Fibroblast of pulmonary artery (primary cell): ENCODE measurements around the gene PAQR5.
A peak's percentile ranks its signal among the peaks of the same experiment; 100 is the strongest.

Experiments used
- DNase-seq: peaks from one replicate; pipeline ENCODE4 v3.0.0-alpha.2; 2010; ENCODE audit warnings: low read depth
- H3K4me3 ChIP-seq: replicated peaks from 2 replicates; pipeline ENCODE4 v1.5.1; 2011; ENCODE audit warnings: low read depth, mild to moderate bottlenecking, control low read depth, low read length, moderate library complexity
- TF ChIP-seq, protein P1 (sequence below): IDR thresholded peaks from 2 replicates; pipeline ENCODE4 v1.5.1; 2011; ENCODE audit warnings: mild to moderate bottlenecking, control low read depth, low read length, inconsistent platforms; ENCODE audit errors: missing control alignments

The PAQR5 gene

GRCh38 chr15:69417581-69417980 is 118.9 kb downstream of the PAQR5 start:
- H3K4me3 ChIP-seq = no peak overlapping the region
- TF ChIP-seq, protein P1, sequence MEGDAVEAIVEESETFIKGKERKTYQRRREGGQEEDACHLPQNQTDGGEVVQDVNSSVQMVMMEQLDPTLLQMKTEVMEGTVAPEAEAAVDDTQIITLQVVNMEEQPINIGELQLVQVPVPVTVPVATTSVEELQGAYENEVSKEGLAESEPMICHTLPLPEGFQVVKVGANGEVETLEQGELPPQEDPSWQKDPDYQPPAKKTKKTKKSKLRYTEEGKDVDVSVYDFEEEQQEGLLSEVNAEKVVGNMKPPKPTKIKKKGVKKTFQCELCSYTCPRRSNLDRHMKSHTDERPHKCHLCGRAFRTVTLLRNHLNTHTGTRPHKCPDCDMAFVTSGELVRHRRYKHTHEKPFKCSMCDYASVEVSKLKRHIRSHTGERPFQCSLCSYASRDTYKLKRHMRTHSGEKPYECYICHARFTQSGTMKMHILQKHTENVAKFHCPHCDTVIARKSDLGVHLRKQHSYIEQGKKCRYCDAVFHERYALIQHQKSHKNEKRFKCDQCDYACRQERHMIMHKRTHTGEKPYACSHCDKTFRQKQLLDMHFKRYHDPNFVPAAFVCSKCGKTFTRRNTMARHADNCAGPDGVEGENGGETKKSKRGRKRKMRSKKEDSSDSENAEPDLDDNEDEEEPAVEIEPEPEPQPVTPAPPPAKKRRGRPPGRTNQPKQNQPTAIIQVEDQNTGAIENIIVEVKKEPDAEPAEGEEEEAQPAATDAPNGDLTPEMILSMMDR = no peak
- no peak for DNase-seq

- TF ChIP-seq, protein P1 = no peak
- no peak overlapping the region for H3K4me3 ChIP-seq
- DNase-seq = no peak
These were observed 122.8 kb downstream of the PAQR5 start for GRCh38 chr15:69421498-69421897.

DNA sequence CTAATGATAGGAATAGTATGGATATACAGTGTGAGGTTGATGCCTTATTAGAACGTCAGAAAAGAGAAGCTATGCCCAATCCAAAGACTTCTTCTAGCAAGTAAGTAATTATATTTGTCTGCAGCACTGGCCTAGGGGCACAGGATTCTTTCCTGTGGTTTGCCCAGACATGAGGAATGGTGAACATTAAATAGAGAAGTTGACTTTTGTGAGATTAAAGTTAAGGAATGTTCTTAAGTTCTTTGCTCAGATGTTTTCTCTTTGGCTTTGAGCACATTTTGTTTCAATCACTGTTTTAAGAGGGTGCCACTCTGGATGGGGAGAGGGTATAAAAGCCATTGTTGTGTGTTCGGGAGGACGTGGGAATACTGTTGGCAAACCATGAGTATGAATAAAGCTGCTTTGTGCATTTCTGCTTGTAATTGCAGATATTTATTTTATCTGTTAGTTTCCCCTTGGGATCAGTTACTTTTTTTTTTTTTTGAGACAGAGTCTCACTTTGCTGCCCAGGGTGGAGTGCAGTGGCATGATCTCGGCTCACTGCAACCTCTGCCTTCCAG is 123.7 kb downstream of the PAQR5 start:
- TF ChIP-seq, protein P1 = no peak
- DNase-seq = no peak
- H3K4me3 ChIP-seq = no peak overlapping the region

DNA sequence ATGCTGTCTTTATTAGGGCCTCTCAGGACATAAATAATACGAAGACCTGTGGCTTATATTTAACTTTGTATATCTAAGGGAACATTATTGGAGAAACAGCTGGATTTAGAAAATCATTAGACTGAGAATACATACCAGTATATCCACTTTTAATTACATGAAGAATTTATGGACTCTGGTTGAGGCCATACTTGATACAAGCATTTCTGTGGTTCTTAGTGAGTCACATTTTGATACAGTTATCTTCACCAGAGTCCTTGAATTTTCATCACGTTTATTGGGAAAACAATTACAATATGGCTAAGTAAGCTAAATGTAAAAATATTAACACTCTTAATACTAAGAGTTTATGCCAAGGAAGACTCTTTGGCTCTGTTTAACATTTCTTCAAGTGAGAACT is 125.3 kb downstream of the PAQR5 start:
- TF ChIP-seq, protein P1 = no peak
- DNase-seq = peak; percentile 15
- no peak overlapping the region for H3K4me3 ChIP-seq

DNA sequence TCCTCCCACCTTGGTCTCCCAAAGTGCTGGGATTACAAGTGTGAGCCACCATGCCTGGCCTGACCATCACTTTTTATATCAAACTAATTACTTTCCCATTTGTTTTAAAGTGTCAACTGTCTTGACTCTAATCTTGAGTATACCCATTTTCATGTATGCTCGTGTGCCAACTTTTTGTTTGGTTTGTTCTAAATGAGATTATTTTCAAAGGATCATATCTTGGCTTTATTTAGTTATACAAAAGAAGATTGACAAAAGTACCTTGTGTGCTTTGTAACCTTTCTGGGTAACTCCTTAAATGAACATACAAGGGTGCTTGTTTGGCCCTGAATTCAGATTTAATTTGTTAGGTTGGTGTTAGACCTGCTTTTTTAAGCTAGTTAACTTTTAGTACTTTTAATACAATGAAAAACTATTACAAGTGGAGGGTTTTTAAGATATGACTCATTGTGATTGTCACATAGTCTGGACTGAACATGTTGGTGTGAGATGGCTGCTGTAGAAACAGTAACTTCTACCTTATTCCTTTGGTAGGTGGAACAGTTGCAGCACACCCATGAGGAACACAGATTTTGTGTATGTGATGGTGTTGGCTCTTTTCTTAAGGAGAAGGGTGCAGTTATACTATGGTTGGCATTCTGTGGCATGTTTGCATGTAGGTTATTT is 126.2 kb downstream of the PAQR5 start:
- H3K4me3 ChIP-seq = no peak overlapping the region
- TF ChIP-seq, protein P1 = no peak
- DNase-seq = peak; percentile 16

DNA sequence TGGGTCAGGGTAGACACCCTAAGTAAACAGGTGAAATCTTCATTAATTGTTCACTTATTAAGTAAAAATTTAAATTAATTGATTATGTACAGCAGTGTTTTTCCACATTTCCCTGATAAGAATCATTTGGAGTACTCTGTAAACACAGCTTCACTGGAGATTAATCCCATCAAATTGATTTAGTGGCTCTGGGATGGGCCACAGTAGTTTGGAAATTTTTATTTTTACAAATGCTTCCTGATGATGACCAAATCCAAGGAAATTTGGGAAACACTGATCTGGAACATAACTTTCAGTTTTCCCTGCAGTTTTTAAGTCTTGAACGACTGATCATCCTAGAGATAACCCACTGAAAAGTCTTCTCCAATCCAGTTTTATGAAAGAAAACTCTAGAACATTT is 135.1 kb downstream of the PAQR5 start:
- TF ChIP-seq, protein P1 = no peak

DNA sequence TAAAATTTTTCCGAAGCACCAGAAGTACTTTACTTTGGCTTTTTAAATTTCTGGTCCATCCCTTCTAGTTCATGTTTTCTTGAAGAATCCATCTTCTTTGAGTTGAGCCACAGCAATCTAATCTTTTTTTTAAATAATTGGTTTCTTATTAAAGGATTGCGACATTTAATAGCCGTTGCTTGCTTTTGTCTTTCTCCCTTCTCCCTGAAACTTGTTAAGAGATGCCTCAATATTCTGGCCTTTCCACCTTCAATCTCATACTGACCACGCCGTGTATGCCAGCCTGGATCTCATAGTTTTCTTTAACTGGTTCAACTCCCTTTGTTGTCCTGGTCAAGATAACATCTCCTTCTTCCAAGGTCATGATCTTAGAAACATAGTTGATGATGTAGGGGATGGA is 135.5 kb downstream of the PAQR5 start:
- TF ChIP-seq, protein P1 = no peak
- DNase-seq = no peak
- H3K4me3 ChIP-seq = no peak overlapping the region

More for the DNA sequence above, 135.1 kb downstream of the PAQR5 start:
- no peak for DNase-seq
- no peak overlapping the region for H3K4me3 ChIP-seq
